BLaER1 treated with 17β-estradiol and CSF1 and Interleukin-3, amounts not matched to agents 10 nM and 100 nM (cell line): ENCODE results near the gene GYPE.
"Not testable (repeated sequence)": the region's sequence is repeated elsewhere in the genome, so short reads cannot be mapped to it uniquely, and the experiment has no call there.

Experiments used
- H3K27ac ChIP-seq, 11 experiments: shearing (Covaris generic); formaldehyde crosslinking; 2 replicates each; pipeline ENCODE4 v1.8.1; 2022
- H3K27me3 ChIP-seq, 11 experiments: shearing (Covaris generic); formaldehyde crosslinking; 2 replicates each; pipeline ENCODE4 v1.8.1; 2022
- H3K36me3 ChIP-seq, 11 experiments: shearing (Covaris generic); formaldehyde crosslinking; 2 replicates each; pipeline ENCODE4 v1.8.1; 2022
- H3K4me1 ChIP-seq, 10 experiments: shearing (Covaris generic); formaldehyde crosslinking; 2 replicates each; pipeline ENCODE4 v1.8.1; 2022
- H3K4me2 ChIP-seq, 11 experiments: shearing (Covaris generic); formaldehyde crosslinking; 2 replicates each; pipeline ENCODE4 v1.8.1; 2022
- H3K4me3 ChIP-seq, 10 experiments: shearing (Covaris generic); formaldehyde crosslinking; 2 replicates each; pipeline ENCODE4 v1.8.1; 2022
- H3K9ac ChIP-seq, 11 experiments: shearing (Covaris generic); formaldehyde crosslinking; 2 replicates each; pipeline ENCODE4 v1.8.1; 2022
- H3K9me3 ChIP-seq, 11 experiments: shearing (Covaris generic); formaldehyde crosslinking; replicated peaks in 1 of 11; 2 replicates each; pipeline ENCODE4 v1.8.1; 2022
- H4K20me1 ChIP-seq, 11 experiments: shearing (Covaris generic); formaldehyde crosslinking; 2 replicates each; pipeline ENCODE4 v1.8.1; 2022
- Cebpa-rat ChIP-seq, 11 experiments: shearing (Covaris generic); IDR thresholded peaks; 2 replicates each; pipeline ENCODE4 v1.8.1; 2022

The GYPE gene

GRCh38 chr4:143907811-143908210 lies 2.5 kb upstream of the GYPE start:
- not testable (repeated sequence) for H3K9me3 ChIP-seq, H3K36me3 ChIP-seq, H3K27ac ChIP-seq, H3K9ac ChIP-seq, H3K4me3 ChIP-seq, H3K27me3 ChIP-seq
- peaks cover 11 to 26% (median 15%) of the 10 kb centered on the region in 10 experiments for H3K4me1 ChIP-seq
- peaks cover 0 to 14% (median 7%) of the 10 kb centered on the region in 11 experiments; a peak in 12 of 22 replicates for H4K20me1 ChIP-seq
- peak overlapping the region in 5 of 11 experiments; percentile 26 to 87 (median 83); a peak in 7 of 22 replicates for H3K4me2 ChIP-seq

GRCh38 chr4:143904431-143904830 lies 928 bp downstream of the GYPE start:
- H3K9me3 ChIP-seq, H3K27ac ChIP-seq, H3K9ac ChIP-seq, H3K4me2 ChIP-seq, H3K36me3 ChIP-seq, H3K27me3 ChIP-seq, H3K4me3 ChIP-seq: not testable (repeated sequence)
- H3K4me1 ChIP-seq = peaks cover 7 to 20% (median 11%) of the 10 kb centered on the region in 10 experiments; a peak in 17 of 20 replicates
- H4K20me1 ChIP-seq = peaks cover 0 to 14% (median 7%) of the 10 kb centered on the region in 11 experiments; a peak in 12 of 22 replicates

GRCh38 chr4:143890323-143890722 lies 15.0 kb downstream of the GYPE start:
- H3K36me3 ChIP-seq, H3K4me2 ChIP-seq, H4K20me1 ChIP-seq, H3K4me1 ChIP-seq, H3K9ac ChIP-seq, H3K9me3 ChIP-seq, H3K4me3 ChIP-seq, H3K27ac ChIP-seq, H3K27me3 ChIP-seq: not testable (repeated sequence)

- not testable (repeated sequence) for H3K4me1 ChIP-seq
Measured at GRCh38 chr4:143888189-143888588, 17.2 kb downstream of the GYPE start.

GRCh38 chr4:143884965-143885364 lies 20.4 kb downstream of the GYPE start:
- H3K36me3 ChIP-seq, H3K9me3 ChIP-seq, H3K4me2 ChIP-seq, H3K9ac ChIP-seq, H3K4me1 ChIP-seq, H3K27me3 ChIP-seq, H3K27ac ChIP-seq, H4K20me1 ChIP-seq, H3K4me3 ChIP-seq: not testable (repeated sequence)

More at GRCh38 chr4:143888189-143888588, 17.2 kb downstream of the GYPE start:
- not testable (repeated sequence) for H3K4me3 ChIP-seq, H3K36me3 ChIP-seq, H3K27ac ChIP-seq, H3K9me3 ChIP-seq, H4K20me1 ChIP-seq, H3K9ac ChIP-seq, H3K27me3 ChIP-seq, H3K4me2 ChIP-seq

- Histone ChIP-seq H3K4me2 (no peak overlapping the region), H4K20me1 (no peaks in the 10 kb centered on the region), H3K27ac (no peak overlapping the region), H3K9ac (no peak overlapping the region), H3K9me3 (no peaks in the 10 kb centered on the region), H3K27me3 (no peaks in the 10 kb centered on the region), H3K4me1 (no peaks in the 10 kb centered on the region), H3K36me3 (no peaks in the 10 kb centered on the region), H3K4me3 (no peak overlapping the region)
- TF ChIP-seq Cebpa-rat (IDR thresholded peaks at IDR 0.05) = no peak
Measured at GRCh38 chr4:143883529-143883928, 21.8 kb downstream of the GYPE start.

- Histone ChIP-seq H3K27me3 (no peaks in the 10 kb centered on the region), H3K27ac (no peak overlapping the region), H3K4me1 (no peaks in the 10 kb centered on the region), H4K20me1 (no peaks in the 10 kb centered on the region), H3K36me3 (no peaks in the 10 kb centered on the region), H3K4me3 (no peak overlapping the region), H3K4me2 (no peak overlapping the region), H3K9ac (no peak overlapping the region), H3K9me3 (no peaks in the 10 kb centered on the region)
- TF ChIP-seq Cebpa-rat (IDR thresholded peaks at IDR 0.05) = no peak
Measured at GRCh38 chr4:143882892-143883291, 22.5 kb downstream of the GYPE start.

- H3K36me3 ChIP-seq, H3K4me1 ChIP-seq, H3K27me3 ChIP-seq, H3K9ac ChIP-seq, H3K4me2 ChIP-seq, H3K4me3 ChIP-seq, H3K27ac ChIP-seq, H4K20me1 ChIP-seq, H3K9me3 ChIP-seq: not testable (repeated sequence)
Measured at GRCh38 chr4:143879561-143879960, 25.8 kb downstream of the GYPE start.

GRCh38 chr4:143875357-143875756 lies 30.0 kb downstream of the GYPE start:
- H3K4me1 ChIP-seq, H3K27ac ChIP-seq, H3K27me3 ChIP-seq, H3K4me2 ChIP-seq, H3K4me3 ChIP-seq, H4K20me1 ChIP-seq, H3K9ac ChIP-seq, H3K9me3 ChIP-seq: not testable (repeated sequence)
- H3K36me3 ChIP-seq = peaks cover 0 to 16% (median 5%) of the 10 kb centered on the region in 11 experiments; a peak in 7 of 22 replicates

GRCh38 chr4:143870523-143871268 lies 34.7 kb downstream of the GYPE start:
- H3K9me3 ChIP-seq = peaks cover 0 to 17% (median 8%) of the 10 kb centered on the region in 11 experiments; a peak in 14 of 22 replicates
- not testable (repeated sequence) for H3K27me3 ChIP-seq, H3K27ac ChIP-seq, H3K4me3 ChIP-seq, H3K4me1 ChIP-seq, H3K9ac ChIP-seq, H4K20me1 ChIP-seq, H3K4me2 ChIP-seq
- H3K36me3 ChIP-seq = peaks cover 0 to 10% (median 5%) of the 10 kb centered on the region in 11 experiments; a peak in 7 of 22 replicates

- not testable (repeated sequence) for H3K27ac ChIP-seq, H3K27me3 ChIP-seq, H3K4me2 ChIP-seq, H4K20me1 ChIP-seq, H3K4me1 ChIP-seq, H3K9ac ChIP-seq, H3K4me3 ChIP-seq
- Histone ChIP-seq H3K36me3 (peaks cover 0 to 10% (median 5%) of the 10 kb centered on the region in 11 experiments; a peak in 7 of 22 replicates), H3K9me3 (peaks cover 0 to 17% (median 8%) of the 10 kb centered on the region in 11 experiments; a peak in 14 of 22 replicates)
Measured at GRCh38 chr4:143869925-143870324, 35.4 kb downstream of the GYPE start.

GRCh38 chr4:143862716-143863115 lies 42.6 kb downstream of the GYPE start:
- not testable (repeated sequence) for H3K4me1 ChIP-seq, H3K27me3 ChIP-seq, H3K4me3 ChIP-seq, H3K4me2 ChIP-seq, H4K20me1 ChIP-seq, H3K27ac ChIP-seq, H3K36me3 ChIP-seq, H3K9ac ChIP-seq
- peaks cover 0 to 12% (median 8%) of the 10 kb centered on the region in 11 experiments; a peak in 14 of 22 replicates for H3K9me3 ChIP-seq
